ENCODE results near the gene INCENP.

DNA sequence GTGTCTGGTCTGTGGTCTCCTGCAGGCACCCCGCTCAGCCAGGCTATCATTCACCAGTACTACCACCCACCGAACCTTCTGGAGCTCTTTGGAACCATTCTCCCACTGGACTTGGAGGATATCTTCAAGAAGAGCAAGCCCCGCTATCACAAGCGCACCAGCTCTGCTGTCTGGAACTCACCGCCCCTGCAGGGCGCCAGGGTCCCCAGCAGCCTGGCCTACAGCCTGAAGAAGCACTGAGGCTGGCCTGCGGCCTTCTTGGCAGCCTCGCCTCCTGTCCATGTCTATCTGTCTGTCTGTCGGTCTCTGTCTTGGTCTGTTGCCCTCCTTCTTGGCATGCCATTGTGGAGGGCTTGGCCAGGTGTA is 27.9 kb downstream of the INCENP start:
- TF ChIP-seq, protein P1, sequence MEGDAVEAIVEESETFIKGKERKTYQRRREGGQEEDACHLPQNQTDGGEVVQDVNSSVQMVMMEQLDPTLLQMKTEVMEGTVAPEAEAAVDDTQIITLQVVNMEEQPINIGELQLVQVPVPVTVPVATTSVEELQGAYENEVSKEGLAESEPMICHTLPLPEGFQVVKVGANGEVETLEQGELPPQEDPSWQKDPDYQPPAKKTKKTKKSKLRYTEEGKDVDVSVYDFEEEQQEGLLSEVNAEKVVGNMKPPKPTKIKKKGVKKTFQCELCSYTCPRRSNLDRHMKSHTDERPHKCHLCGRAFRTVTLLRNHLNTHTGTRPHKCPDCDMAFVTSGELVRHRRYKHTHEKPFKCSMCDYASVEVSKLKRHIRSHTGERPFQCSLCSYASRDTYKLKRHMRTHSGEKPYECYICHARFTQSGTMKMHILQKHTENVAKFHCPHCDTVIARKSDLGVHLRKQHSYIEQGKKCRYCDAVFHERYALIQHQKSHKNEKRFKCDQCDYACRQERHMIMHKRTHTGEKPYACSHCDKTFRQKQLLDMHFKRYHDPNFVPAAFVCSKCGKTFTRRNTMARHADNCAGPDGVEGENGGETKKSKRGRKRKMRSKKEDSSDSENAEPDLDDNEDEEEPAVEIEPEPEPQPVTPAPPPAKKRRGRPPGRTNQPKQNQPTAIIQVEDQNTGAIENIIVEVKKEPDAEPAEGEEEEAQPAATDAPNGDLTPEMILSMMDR (conservative IDR thresholded peaks at IDR 0.05; ENCODE audit: low read length), result no peak
- no peak for TF ChIP-seq EZH2phosphoT487 (IDR thresholded peaks at IDR 0.05; ENCODE audit: borderline replicate concordance, low read depth, low read length)

All from OCI-LY7 (cell line).